Astrocyte (in vitro differentiated cells and primary cell): ENCODE measurements around the gene NXN.

Experiments
- CTCF ChIP-seq: IDR thresholded peaks from 2 replicates; pipeline ENCODE4 v1.5.1; 2011; ENCODE audit warnings: low read depth, mild to moderate bottlenecking, inconsistent platforms, low read length, moderate library complexity; ENCODE audit not compliant: insufficient read depth
- EZH2 ChIP-seq: IDR thresholded peaks from 2 replicates; pipeline ENCODE4 v1.6.1; 2012; ENCODE audit warnings: mild to moderate bottlenecking, low read length, inconsistent platforms; ENCODE audit not compliant: insufficient read depth

GRCh38 chr17:882827-883585 is 96.6 kb downstream of the NXN start:
- TF ChIP-seq CTCF (no peak), EZH2 (no peak)
